Endothelial cell of umbilical vein (primary cell): ENCODE measurements around the gene CHRM1. TPM values are rescaled to one million over a fixed set of nuclear protein-coding genes. Genes with fewer than 3 reads are reported as not detected.

Experiments
- BruUV-seq: library from RNA; stranded (reverse); fragments of 400-500 nt; replicated peaks from 2 replicates; lab custom pipeline; 2021; lab: Mats Ljungman, UMichigan
- CTCF ChIA-PET: fragments of 300-600, 350-600 bp; sonication (Branson Sonifier 250); formaldehyde crosslinking; loops from one replicate; lab custom pipeline; 2021; ENCODE audit warnings: antibody characterized with exemption, inconsistent platforms; lab: Charles Lee
- POLR2A ChIA-PET: fragments of 300-600, 350-600 bp; sonication (Branson Sonifier 250); formaldehyde crosslinking; loops from one replicate; lab custom pipeline; 2021; ENCODE audit warnings: antibody characterized with exemption, inconsistent platforms; lab: Charles Lee
- DNase-seq: peaks from one replicate; pipeline ENCODE4 v3.0.0-alpha.2; 2011; ENCODE audit warnings: low read depth, low spot score
- FAIRE-seq: peaks from 2 replicates; lab custom pipeline; 2011; peaks lifted over from hg19 to GRCh38; lab: Jason Lieb, UNC
- H2AFZ ChIP-seq: 2 replicates; pipeline ENCODE4 v1.6.0; 2012; ENCODE audit warnings: low read depth, low read length, control low read depth, inconsistent platforms
- H3K27ac ChIP-seq: 2 replicates; pipeline ENCODE4 v1.5.1; 2011; ENCODE audit warnings: low read depth, mild to moderate bottlenecking, control low read depth, low read length, moderate library complexity; ENCODE audit not compliant: insufficient read depth
- H3K27me3 ChIP-seq, 2 experiments: 2 replicates each; pipeline versions ENCODE4 v1.6.0 to v1.6.1; 2011; ENCODE audit warnings: low read length in 2 of 2, mixed read lengths in 1 of 2; ENCODE audit not compliant: control insufficient read depth in 2 of 2, insufficient read depth in 2 of 2
- H3K36me3 ChIP-seq, 2 experiments: 2 replicates in 1 of 2; 3 replicates in 1 of 2; pipeline ENCODE4 v1.5.1; 2011; ENCODE audit warnings: low read length in 2 of 2, mild to moderate bottlenecking in 1 of 2, moderate library complexity in 1 of 2; ENCODE audit not compliant: control insufficient read depth in 2 of 2, insufficient read depth in 2 of 2; ENCODE audit errors: extremely low read depth in 1 of 2
- H3K4me1 ChIP-seq: 3 replicates; pipeline ENCODE4 v1.5.1; 2011; ENCODE audit warnings: mild to moderate bottlenecking, low read length; ENCODE audit not compliant: control insufficient read depth, insufficient read depth; ENCODE audit errors: extremely low read depth
- H3K4me2 ChIP-seq: 2 replicates; pipeline ENCODE4 v1.6.1; 2011; ENCODE audit warnings: low read length, control low read depth, mixed read lengths; ENCODE audit not compliant: insufficient read depth
- H3K4me3 ChIP-seq, 3 experiments: fragments of 200-600 bp in 1 of 3; sonication (generic), shearing (Covaris generic) in 1 of 3; replicated peaks in 1 of 3; 2 replicates each; pipeline ENCODE4 v1.5.1; 2011 to 2016; ENCODE audit warnings: control low read depth in 3 of 3, low read length in 3 of 3, mild to moderate bottlenecking in 2 of 3, inconsistent platforms in 1 of 3, low read depth in 1 of 3, moderate library complexity in 1 of 3; ENCODE audit not compliant: insufficient read depth in 1 of 3
- H3K79me2 ChIP-seq: 2 replicates; pipeline ENCODE4 v1.6.0; 2012; ENCODE audit warnings: low read length, inconsistent platforms; ENCODE audit not compliant: control insufficient read depth, insufficient read depth
- H3K9ac ChIP-seq: replicated peaks from 2 replicates; pipeline ENCODE3; 2011; ENCODE audit warnings: low read length, control low read depth; ENCODE audit not compliant: insufficient read depth; ENCODE audit errors: extremely low read depth
- H3K9me1 ChIP-seq: replicated peaks from 3 replicates; pipeline ENCODE4 v1.6.0; 2011; ENCODE audit warnings: mild to moderate bottlenecking, low read length; ENCODE audit not compliant: control insufficient read depth, insufficient read depth; ENCODE audit errors: extremely low read depth
- H3K9me3 ChIP-seq: replicated peaks from 2 replicates; pipeline ENCODE4 v1.5.1; 2012; ENCODE audit warnings: low read length, inconsistent platforms; ENCODE audit not compliant: control insufficient read depth, insufficient read depth
- H4K20me1 ChIP-seq: replicated peaks from 2 replicates; pipeline ENCODE3; 2011; ENCODE audit warnings: mild to moderate bottlenecking, low read length; ENCODE audit not compliant: control insufficient read depth, insufficient read depth; ENCODE audit errors: extremely low read depth
- CTCF ChIP-seq, 2 donors: IDR thresholded peaks; 1 replicate in 1 of 2; 2 replicates in 1 of 2; pipeline ENCODE4 v1.5.1; 2011; ENCODE audit warnings: low read length in 2 of 2, mild to moderate bottlenecking in 2 of 2, moderate library complexity in 2 of 2, control low read depth in 1 of 2, inconsistent platforms in 1 of 2, low read depth in 1 of 2; ENCODE audit not compliant: insufficient read depth in 1 of 2; ENCODE audit errors: extremely low read depth in 1 of 2
- EZH2 ChIP-seq: IDR thresholded peaks from 2 replicates; pipeline ENCODE4 v1.6.1; 2012; ENCODE audit warnings: borderline replicate concordance, low read depth, mild to moderate bottlenecking, moderate library complexity, low read length, inconsistent platforms; ENCODE audit not compliant: severe bottlenecking
- FOS ChIP-seq: IDR thresholded peaks from 2 replicates; pipeline ENCODE4 v1.6.1; 2011; ENCODE audit warnings: mild to moderate bottlenecking, low read length, moderate library complexity, borderline replicate concordance; ENCODE audit not compliant: insufficient read depth
- GATA2 ChIP-seq: IDR thresholded peaks from 2 replicates; pipeline ENCODE4 v1.7.0; 2011; ENCODE audit warnings: low read depth, mild to moderate bottlenecking, moderate library complexity, mixed read lengths, low read length; ENCODE audit not compliant: insufficient read length, insufficient read depth
- JUN ChIP-seq: IDR thresholded peaks from 2 replicates; pipeline ENCODE4 v1.6.1; 2011; ENCODE audit warnings: borderline replicate concordance, low read depth; ENCODE audit not compliant: insufficient read length, insufficient read depth
- MAX ChIP-seq: IDR thresholded peaks from 2 replicates; pipeline ENCODE4 v1.6.1; 2011; ENCODE audit not compliant: insufficient read depth, insufficient read length
- MYC ChIP-seq: IDR thresholded peaks from one replicate; pipeline ENCODE4 v1.6.1; 2011; ENCODE audit warnings: mild to moderate bottlenecking, low read depth, low read length
- POLR2A ChIP-seq: IDR thresholded peaks from 2 replicates; pipeline ENCODE4 v1.6.1; 2012; ENCODE audit warnings: low read depth, mild to moderate bottlenecking, control low read depth, low read length
- POLR2AphosphoS5 ChIP-seq: IDR thresholded peaks from 2 replicates; pipeline ENCODE4 v1.6.1; 2012; ENCODE audit warnings: low read depth, mild to moderate bottlenecking, control low read depth, low read length, moderate library complexity; ENCODE audit not compliant: insufficient read depth
- dilution Hi-C: fragments of 300-500 bp; cut with MboI; formaldehyde crosslinking; loops from one replicate; pipeline ENCODE4 v1.15.0; 2019; ENCODE audit warnings: low sequenced_read_pairs; ENCODE audit not compliant: extremely low pct_ligation_motif_present
- intact Hi-C: fragments of 100-400 bp; cut with micrococcal nuclease; formaldehyde crosslinking; loops from one replicate; pipeline ENCODE4 v1.10.0; 2022
- polyA plus RNA-seq, 4 experiments: library from polyadenylated mRNA; depleted of rRNA in 3 of 4; stranded (reverse) in 3 of 4; unstranded in 1 of 4; fragments of >200 nt; gene quantifications; 2 replicates each; pipeline versions ENCODE4 v1.2.1 to v1.2.3, GENCODE V29; 2011 to 2012; ENCODE audit warnings: missing spikeins in 1 of 4
- total RNA-seq: library from RNA; stranded (reverse); gene quantifications from 2 replicates; pipeline ENCODE4 v1.2.3, GENCODE V29; 2021

The CHRM1 gene
- total and polyA plus RNA-seq, 2 donors (not counting 3 experiments of a cell fraction or from before 2014, with no cell fraction given) = not detected

GRCh38 chr11:62930666-62931065 lies 9.5 kb upstream of the CHRM1 start:
- Histone ChIP-seq H3K4me2 (no peak overlapping the region), H3K9me1 (no peaks in the 10 kb centered on the region), H4K20me1 (no peaks in the 10 kb centered on the region), H3K9me3 (no peaks in the 10 kb centered on the region), H3K27ac (no peak overlapping the region), H3K9ac (no peak overlapping the region), H3K79me2 (no peaks in the 10 kb centered on the region), H3K27me3 (peaks cover 16 to 20% of the 10 kb centered on the region in 2 experiments), H2AFZ (no peak overlapping the region), H3K4me3 (no peak overlapping the region), H3K4me1 (peaks cover 2% of the 10 kb centered on the region), H3K36me3 (no peaks in the 10 kb centered on the region)
- DNase-seq (no peak), FAIRE-seq (no peak)
- POLR2A ChIA-PET = no interaction called here
- dilution Hi-C loops = no loop called here
- TF ChIP-seq MYC (no peak), GATA2 (no peak), EZH2 (no peak), FOS (no peak), MAX (no peak), POLR2AphosphoS5 (no peak), CTCF (IDR thresholded peaks at IDR 0.05; ENCODE audit: extremely low read depth in 1 of 2, insufficient read depth in 1 of 2, low read depth in 1 of 2, low read length in 2 of 2) (no peak), POLR2A (no peak), JUN (no peak)
- CTCF ChIA-PET = interaction anchor here (1.2 to 1.6 kb wide), 2 partner anchors 22 to 25 kb away, joined by 4 to 5 read pairs; no protein-coding TSS in a partner anchor
- intact Hi-C loops = no loop called here
- no TSS peak for BruUV-seq
